Stomach (tissue), 9 donors: ENCODE measurements around the gene RASA3. TPM values are rescaled to one million over a fixed set of nuclear protein-coding genes. Genes with fewer than 3 reads are reported as not detected.
A peak's percentile ranks its signal among the peaks of the same experiment; 100 is the strongest.

ENCODE experiments used
- DNase-seq, 2 donors: peaks; one replicate each; pipeline versions ENCODE4 v3.0.0 to v3.0.0-alpha.2; 2013 to 2019
- H3K27ac ChIP-seq, 5 donors: fragments of 200-600 bp in 4 of 5; sonication (generic) in 4 of 5; one replicate each; pipeline ENCODE4 v1.5.1; 2013 to 2019; ENCODE audit warnings: mild to moderate bottlenecking in 1 of 5, moderate library complexity in 1 of 5
- H3K27me3 ChIP-seq, 3 donors: fragments of 200-600 bp; sonication (generic); one replicate each; pipeline ENCODE4 v1.5.1; 2017 to 2019; ENCODE audit warnings: mixed run types in 1 of 3
- H3K36me3 ChIP-seq, 4 donors: fragments of 200-600 bp; sonication (generic); 1 replicate in 3 of 4; 2 replicates in 1 of 4; pipeline ENCODE4 v1.5.1; 2016 to 2019
- H3K4me1 ChIP-seq, 4 donors: fragments of 200-600 bp; sonication (generic); one replicate each; pipeline ENCODE4 v1.5.1; 2016 to 2019
- H3K4me3 ChIP-seq, 4 donors: fragments of 200-600 bp; sonication (generic) in 3 of 4; one replicate each; pipeline ENCODE4 v1.5.1; 2016 to 2019; ENCODE audit warnings: mild to moderate bottlenecking in 1 of 4
- H3K9me3 ChIP-seq, 4 donors: fragments of 200-600 bp; sonication (generic); one replicate each; pipeline ENCODE4 v1.5.1; 2016 to 2019
- EP300 ChIP-seq: sonication (generic); formaldehyde crosslinking; IDR thresholded peaks from one replicate; pipeline ENCODE4 v1.6.1; 2017; ENCODE audit warnings: antibody characterized with exemption
- POLR2A ChIP-seq, 4 donors: fragments of 450-650 bp; IDR thresholded peaks; one replicate each; pipeline ENCODE4 v1.6.1; 2016; ENCODE audit warnings: antibody characterized with exemption in 4 of 4, control low read depth in 2 of 4, mild to moderate bottlenecking in 1 of 4, moderate library complexity in 1 of 4
- POLR2AphosphoS5 ChIP-seq, 3 donors: sonication (generic); formaldehyde crosslinking; IDR thresholded peaks; one replicate each; pipeline ENCODE4 v1.6.1; 2016; ENCODE audit warnings: antibody characterized with exemption in 3 of 3
- WGBS, 5 donors: extraction: QIAGEN DNeasy Blood & Tissue Kit in 3 of 5; methylation state at CpG; one replicate each; pipeline versions ENCODE4 v1.1.5 to v1.1.7; 2013 to 2018; 5-methylcytosine and 5-hydroxymethylcytosine counted together
- intact Hi-C: fragments of 100-400 bp; cut with DNase I; formaldehyde crosslinking; loops from one replicate; pipeline ENCODE4 v1.15.1; 2023; ENCODE audit warnings: low total_unique reads
- polyA plus RNA-seq, 3 donors: library from polyadenylated mRNA; stranded (reverse); fragments of 200-250 nt; gene quantifications; one replicate each; pipeline ENCODE4 v1.2.3, GENCODE V29; 2013
- total RNA-seq, 5 donors: library from RNA; depleted of rRNA; stranded (reverse); fragments of >200 nt; gene quantifications; one replicate each; pipeline versions ENCODE4 v1.1.0 to v1.2.3, GENCODE V29; 2014 to 2016
- TF ChIP-seq, protein P1 (sequence below), 7 experiments: fragments of 450-650 bp in 4 of 7; fragments of 200-600 bp in 3 of 7; sonication (generic) in 3 of 7; IDR thresholded peaks; one replicate each; pipeline ENCODE4 v1.5.1; 2016 to 2019; ENCODE audit warnings: antibody characterized with exemption in 7 of 7, control low read depth in 2 of 7, mild to moderate bottlenecking in 1 of 7
- donor health status: healthy with polysubstance abuse.
- donor health status: Bipolar disorder and iron deficiency.
- donor health status: healthy.

RASA3 gene
- total and polyA plus RNA-seq, 8 donors, result 3.7 to 22.3 (median 7.9) TPM

DNA sequence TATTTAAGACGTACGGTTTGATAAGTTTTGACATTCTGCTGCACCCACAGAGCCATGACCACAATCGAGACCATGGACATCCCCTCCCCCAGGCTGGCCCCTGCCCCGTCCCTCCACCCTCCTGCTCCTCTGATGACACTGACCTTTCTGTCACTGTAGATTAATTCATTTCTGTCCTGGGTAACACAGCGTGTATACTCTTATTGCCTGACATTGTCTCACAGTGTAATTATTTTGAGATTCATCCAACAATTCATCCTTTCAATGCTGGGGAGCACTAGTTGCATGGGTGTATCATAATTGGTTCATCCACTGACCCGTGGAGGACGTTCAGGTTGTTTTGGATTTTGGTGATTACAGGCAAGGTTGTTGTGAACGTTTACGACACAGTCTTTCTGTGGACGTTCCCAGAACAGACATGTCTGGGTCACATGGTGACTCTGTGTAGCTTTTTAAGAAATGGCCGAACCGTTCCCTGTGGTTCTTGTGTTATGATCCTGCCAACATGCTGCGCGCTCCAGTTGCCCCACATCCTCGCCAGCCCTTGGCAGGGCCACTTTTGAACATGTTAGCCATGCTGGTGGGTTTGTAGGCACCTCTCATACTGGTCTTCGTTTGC lies 200.5 kb downstream of the RASA3 start:
- intact Hi-C loops, result no loop called here
- Histone ChIP-seq H3K9me3 (no peaks in the 10 kb centered on the region), H3K27me3 (peaks cover 0 to 20% (median 6%) of the 10 kb centered on the region in 3 donors), H3K4me1 (peaks cover 15 to 34% (median 29%) of the 10 kb centered on the region in 4 donors), H3K36me3 (no peaks in the 10 kb centered on the region), H3K27ac (no peak overlapping the region), H3K4me3 (no peak overlapping the region)
- 80 to 88% (median 84%) methylated on average over 16 of the region's 16 CpGs for WGBS, 5 donors
- peak in 1 of 2 donors; percentile 5 for DNase-seq
- TF ChIP-seq, protein P1, sequence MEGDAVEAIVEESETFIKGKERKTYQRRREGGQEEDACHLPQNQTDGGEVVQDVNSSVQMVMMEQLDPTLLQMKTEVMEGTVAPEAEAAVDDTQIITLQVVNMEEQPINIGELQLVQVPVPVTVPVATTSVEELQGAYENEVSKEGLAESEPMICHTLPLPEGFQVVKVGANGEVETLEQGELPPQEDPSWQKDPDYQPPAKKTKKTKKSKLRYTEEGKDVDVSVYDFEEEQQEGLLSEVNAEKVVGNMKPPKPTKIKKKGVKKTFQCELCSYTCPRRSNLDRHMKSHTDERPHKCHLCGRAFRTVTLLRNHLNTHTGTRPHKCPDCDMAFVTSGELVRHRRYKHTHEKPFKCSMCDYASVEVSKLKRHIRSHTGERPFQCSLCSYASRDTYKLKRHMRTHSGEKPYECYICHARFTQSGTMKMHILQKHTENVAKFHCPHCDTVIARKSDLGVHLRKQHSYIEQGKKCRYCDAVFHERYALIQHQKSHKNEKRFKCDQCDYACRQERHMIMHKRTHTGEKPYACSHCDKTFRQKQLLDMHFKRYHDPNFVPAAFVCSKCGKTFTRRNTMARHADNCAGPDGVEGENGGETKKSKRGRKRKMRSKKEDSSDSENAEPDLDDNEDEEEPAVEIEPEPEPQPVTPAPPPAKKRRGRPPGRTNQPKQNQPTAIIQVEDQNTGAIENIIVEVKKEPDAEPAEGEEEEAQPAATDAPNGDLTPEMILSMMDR (IDR thresholded peaks at IDR 0.05), result no peak
- no peak for TF ChIP-seq POLR2A (IDR thresholded peaks at IDR 0.05)
- no peak for TF ChIP-seq POLR2AphosphoS5 (IDR thresholded peaks at IDR 0.05)
- TF ChIP-seq EP300, result no peak

DNA sequence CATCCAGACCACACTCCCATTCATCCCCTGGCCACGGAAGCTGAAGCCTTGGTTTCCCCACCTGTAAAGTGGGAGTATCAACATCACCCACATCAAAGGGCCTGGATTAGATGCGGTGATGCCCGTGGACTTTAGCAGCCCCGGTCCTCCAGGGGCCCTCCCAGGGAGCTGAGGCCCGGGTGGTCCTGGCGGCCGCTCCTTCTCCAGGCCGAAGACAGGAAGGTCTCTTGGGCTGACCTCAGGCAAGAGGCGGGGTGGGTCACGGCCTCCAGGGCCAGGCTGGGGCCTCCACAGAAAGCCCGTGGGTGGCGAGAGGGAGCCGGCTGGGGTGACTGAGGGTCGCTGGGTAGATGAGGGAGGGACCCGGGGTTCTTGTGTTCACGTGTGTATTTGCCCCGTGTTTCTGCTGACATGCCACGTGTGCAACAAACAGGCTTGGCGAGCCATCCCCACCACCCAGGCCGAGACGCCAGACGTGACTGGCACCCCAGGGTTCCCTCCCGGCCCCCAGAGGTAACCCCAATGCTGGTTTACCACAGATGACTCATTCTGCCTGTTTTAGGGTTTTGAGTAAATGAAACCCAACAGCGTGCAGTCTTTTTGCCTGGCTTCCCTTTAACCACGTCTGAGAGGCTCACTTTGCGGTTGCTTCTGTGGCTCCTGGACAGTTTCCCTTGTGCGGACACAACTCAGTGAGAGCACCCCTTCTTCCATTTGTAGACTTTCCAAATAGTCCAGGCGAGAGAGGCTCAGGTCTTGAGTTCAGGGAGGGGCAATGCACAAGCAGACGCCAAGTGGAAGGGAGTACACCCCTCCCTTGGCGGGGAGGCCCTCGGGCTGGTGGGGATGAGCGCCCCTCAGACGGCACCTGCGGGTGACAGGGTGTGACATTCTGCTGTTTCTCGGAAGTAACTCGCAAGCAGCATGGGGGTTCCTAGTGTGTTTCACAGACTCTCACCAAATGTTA lies 201.5 kb downstream of the RASA3 start:
- no peaks in the 10 kb centered on the region for H3K9me3 ChIP-seq
- peak in 1 of 2 donors; percentile 24 for DNase-seq
- no peak overlapping the region for H3K27ac ChIP-seq
- H3K36me3 ChIP-seq, result no peaks in the 10 kb centered on the region
- H3K27me3 ChIP-seq, result peaks cover 0 to 12% (median 6%) of the 10 kb centered on the region in 3 donors
- intact Hi-C loops, result no loop called here
- H3K4me1 ChIP-seq, result peaks cover 15 to 36% (median 30%) of the 10 kb centered on the region in 4 donors
- no peak overlapping the region for H3K4me3 ChIP-seq
- WGBS, 5 donors, result 84 to 95% (median 85%) methylated on average over 16 to 36 of the region's 36 CpGs
- TF ChIP-seq, protein P1 (IDR thresholded peaks at IDR 0.05), result no peak
- TF ChIP-seq POLR2AphosphoS5 (IDR thresholded peaks at IDR 0.05) (no peak), POLR2A (IDR thresholded peaks at IDR 0.05) (no peak)

DNA sequence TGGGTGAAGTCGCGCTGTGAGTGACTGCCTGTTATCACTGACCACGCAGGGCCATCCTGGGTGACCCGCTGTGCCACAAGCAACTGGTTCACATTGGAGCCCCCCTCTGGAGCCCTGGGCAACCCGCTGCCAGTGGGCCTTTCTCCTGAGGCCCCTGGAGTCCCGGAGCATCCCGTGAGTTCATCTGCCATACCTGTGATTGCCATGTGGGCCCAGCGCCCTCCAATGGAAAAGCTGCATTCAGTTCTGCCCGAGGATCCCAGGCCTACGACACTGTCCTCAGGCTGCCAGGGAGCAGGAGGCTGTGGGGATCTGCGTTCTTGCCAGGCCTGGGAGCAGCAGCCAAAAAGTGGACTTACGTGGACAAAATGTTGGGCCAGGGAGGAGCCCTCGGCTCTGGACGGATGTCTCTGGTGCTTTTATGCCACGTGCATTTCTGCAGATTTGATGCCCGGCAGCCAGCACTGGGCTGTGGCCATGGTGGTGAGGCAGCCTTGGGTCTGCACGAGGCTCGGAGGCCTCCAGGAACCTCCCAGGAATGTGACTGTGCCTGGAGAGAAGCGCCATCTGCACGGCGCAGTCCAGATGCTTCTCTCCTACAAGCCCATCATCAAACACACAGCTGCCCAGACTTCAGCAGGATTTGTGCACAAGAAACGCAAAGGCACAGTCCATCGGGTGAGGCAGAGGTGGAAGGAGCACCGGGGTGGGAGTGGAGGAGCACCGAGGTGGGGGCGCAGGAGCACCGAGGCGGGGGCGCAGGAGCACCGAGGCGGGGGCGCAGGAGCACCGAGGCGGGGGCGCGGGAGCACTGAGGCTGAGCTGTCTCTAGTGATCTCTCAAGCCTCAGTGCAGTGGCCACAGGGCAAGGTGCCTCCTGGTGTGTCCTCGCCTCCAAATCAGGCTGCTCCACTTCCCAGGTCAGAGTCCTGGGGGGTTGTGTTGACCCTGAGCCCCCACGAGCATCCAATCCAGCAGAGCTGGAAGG lies 202.5 kb downstream of the RASA3 start:
- no peak overlapping the region for H3K4me3 ChIP-seq
- intact Hi-C loops, result no loop called here
- WGBS, 5 donors, result 84 to 90% (median 87%) methylated on average over 23 to 38 of the region's 38 CpGs
- H3K27ac ChIP-seq, result peak overlapping the region in 2 of 5 donors; percentile 53 to 81
- H3K36me3 ChIP-seq, result no peaks in the 10 kb centered on the region
- no peaks in the 10 kb centered on the region for H3K9me3 ChIP-seq
- peaks cover 15 to 36% (median 30%) of the 10 kb centered on the region in 4 donors for H3K4me1 ChIP-seq
- DNase-seq, result peak in 1 of 2 donors; percentile 21
- TF ChIP-seq EP300, result no peak
- TF ChIP-seq POLR2A (IDR thresholded peaks at IDR 0.05), result no peak
- no peak for TF ChIP-seq POLR2AphosphoS5 (IDR thresholded peaks at IDR 0.05)
- TF ChIP-seq, protein P1 (IDR thresholded peaks at IDR 0.05), result no peak
- H3K27me3 ChIP-seq, result peaks cover 0 to 11% (median 3%) of the 10 kb centered on the region in 3 donors
